Right lobe of liver (tissue), 6 donors: Measurements from ENCODE around the gene ELFN1. TPM values are rescaled to one million over a fixed set of nuclear protein-coding genes. Genes with fewer than 3 reads are reported as not detected.

ENCODE experiments used
- ATAC-seq, 4 donors: fragments of 200-7000 bp; cut with Tn5 transposase; one replicate each; pipeline ENCODE4 v1.9.1; 2020; ENCODE audit warnings: mild to moderate bottlenecking in 4 of 4, moderate library complexity in 4 of 4
- DNase-seq, 3 donors: peaks; one replicate each; pipeline ENCODE4 v3.0.0-alpha.2; 2020
- H3K27ac ChIP-seq, 3 donors: fragments of 200-600 bp; one replicate each; pipeline ENCODE4 v1.8.0; 2022
- H3K27me3 ChIP-seq, 2 donors: fragments of 200-600 bp; one replicate each; pipeline ENCODE4 v1.8.0; 2022
- H3K36me3 ChIP-seq, 4 donors: fragments of 200-600 bp; sonication (generic) in 1 of 4; one replicate each; pipeline versions ENCODE4 v1.5.1 to v1.8.0; 2017 to 2022; ENCODE audit warnings: control low read depth in 1 of 4
- H3K4me1 ChIP-seq, 4 donors: fragments of 200-600 bp; sonication (generic) in 1 of 4; one replicate each; pipeline versions ENCODE4 v1.5.1 to v1.8.0; 2017 to 2022; ENCODE audit warnings: control low read depth in 1 of 4
- H3K4me3 ChIP-seq, 3 donors: fragments of 200-600 bp; one replicate each; pipeline ENCODE4 v1.8.0; 2022
- H3K9me3 ChIP-seq, 4 donors: fragments of 200-600 bp; sonication (generic) in 1 of 4; one replicate each; pipeline versions ENCODE4 v1.5.1 to v1.8.0; 2017 to 2022; ENCODE audit warnings: control low read depth in 1 of 4
- POLR2A ChIP-seq: fragments of 450-650 bp; IDR thresholded peaks from one replicate; pipeline ENCODE4 v1.6.1; 2017; ENCODE audit warnings: antibody characterized with exemption, mild to moderate bottlenecking
- WGBS: methylation state at CpG from one replicate; pipeline ENCODE4 v1.1.6; 2018; ENCODE audit warnings: low coverage, low lambda C conversion rate; ENCODE audit not compliant: insufficient coverage; ENCODE audit errors: missing lambda C conversion rate; 5-methylcytosine and 5-hydroxymethylcytosine counted together
- intact Hi-C, 2 donors: fragments of 100-400 bp; cut with DNase I; formaldehyde crosslinking; loops; one replicate each; pipeline versions ENCODE4 v1.11.2 to v1.14.1; 2022
- total RNA-seq, 6 experiments: library from RNA; depleted of rRNA in 2 of 6; stranded (reverse); fragments of >200 nt in 2 of 6; fragmentation: NEBNext Ultra II Directional in 3 of 6; extraction: Animal tissue kit (Norgen Biotek cat#: 25700) in 3 of 6; gene quantifications; one replicate each; pipeline versions ENCODE4 v1.1.0 to v1.2.4, GENCODE V29; 2016 to 2023
- TF ChIP-seq, protein P1 (sequence below), 4 donors: fragments of 200-600 bp in 3 of 4; fragments of 450-650 bp in 1 of 4; IDR thresholded peaks; one replicate each; pipeline versions ENCODE4 v1.5.1 to v1.8.0; 2016 to 2022; ENCODE audit warnings: antibody characterized with exemption in 4 of 4, mild to moderate bottlenecking in 2 of 4
- donor health status: DM: no; HTN: yes; CAD: no.
- donor health status: DM: no; HTN: no; CAD: no.
- donor health status: DM: no; HTN: no; CAD: no.
- donor health status: DM: no; HTN: yes; CAD: no.
- donor health status: DM: no; HTN: yes; CAD: no.

Gene ELFN1
- total RNA-seq, 6 experiments from 2014 or later: 5.4 to 13.0 (median 7.5) TPM

DNA sequence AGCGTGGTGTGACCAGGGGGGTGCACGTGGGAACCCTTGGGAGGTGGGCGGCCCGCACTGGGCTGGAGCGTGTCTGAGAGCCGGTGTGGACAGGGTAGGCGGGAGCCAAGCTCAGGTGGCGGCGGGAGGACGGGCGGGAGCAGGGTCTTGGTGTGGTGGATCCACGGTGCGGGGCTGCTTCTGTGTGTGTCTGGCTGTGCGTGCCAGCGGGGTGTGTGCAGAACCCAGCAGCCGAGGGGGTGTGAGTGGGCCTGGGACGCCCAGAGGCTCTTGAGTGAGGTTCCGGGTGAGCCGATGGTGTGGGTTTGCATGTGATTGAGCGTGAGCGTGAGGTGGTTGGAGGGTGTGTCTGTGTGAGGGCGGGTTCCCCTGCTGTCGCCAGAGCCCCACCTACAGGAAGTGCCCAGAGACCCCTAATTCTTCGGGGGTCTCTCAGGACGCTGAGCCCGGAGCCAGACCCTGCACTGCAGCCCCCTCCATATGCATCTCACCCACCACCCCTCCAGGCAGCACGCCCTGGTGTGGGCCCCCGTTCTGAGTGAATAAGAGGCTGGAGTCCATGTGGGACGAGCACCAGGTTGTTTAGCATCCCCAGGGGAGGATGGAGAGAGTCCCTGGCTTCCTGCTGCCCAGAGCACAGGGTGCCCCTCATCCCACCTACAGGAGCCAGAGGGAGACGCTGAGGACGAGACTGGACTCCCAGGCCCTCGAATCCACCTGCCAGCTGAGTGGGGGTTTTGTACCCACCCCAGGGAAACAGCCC, 78.2 kb downstream of the ELFN1 start:
- no peak for DNase-seq
- no peaks in the 10 kb centered on the region for H3K4me1 ChIP-seq
- no peak overlapping the region for H3K4me3 ChIP-seq
- no peak overlapping the region for H3K27ac ChIP-seq
- intact Hi-C loops: no loop called here
- no peaks in the 10 kb centered on the region for H3K27me3 ChIP-seq
- H3K9me3 ChIP-seq: no peaks in the 10 kb centered on the region
- TF ChIP-seq, protein P1, sequence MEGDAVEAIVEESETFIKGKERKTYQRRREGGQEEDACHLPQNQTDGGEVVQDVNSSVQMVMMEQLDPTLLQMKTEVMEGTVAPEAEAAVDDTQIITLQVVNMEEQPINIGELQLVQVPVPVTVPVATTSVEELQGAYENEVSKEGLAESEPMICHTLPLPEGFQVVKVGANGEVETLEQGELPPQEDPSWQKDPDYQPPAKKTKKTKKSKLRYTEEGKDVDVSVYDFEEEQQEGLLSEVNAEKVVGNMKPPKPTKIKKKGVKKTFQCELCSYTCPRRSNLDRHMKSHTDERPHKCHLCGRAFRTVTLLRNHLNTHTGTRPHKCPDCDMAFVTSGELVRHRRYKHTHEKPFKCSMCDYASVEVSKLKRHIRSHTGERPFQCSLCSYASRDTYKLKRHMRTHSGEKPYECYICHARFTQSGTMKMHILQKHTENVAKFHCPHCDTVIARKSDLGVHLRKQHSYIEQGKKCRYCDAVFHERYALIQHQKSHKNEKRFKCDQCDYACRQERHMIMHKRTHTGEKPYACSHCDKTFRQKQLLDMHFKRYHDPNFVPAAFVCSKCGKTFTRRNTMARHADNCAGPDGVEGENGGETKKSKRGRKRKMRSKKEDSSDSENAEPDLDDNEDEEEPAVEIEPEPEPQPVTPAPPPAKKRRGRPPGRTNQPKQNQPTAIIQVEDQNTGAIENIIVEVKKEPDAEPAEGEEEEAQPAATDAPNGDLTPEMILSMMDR (IDR thresholded peaks at IDR 0.05): no peak
- no peak for TF ChIP-seq POLR2A
- ATAC-seq: peak in 1 of 4 donors; percentile 6
- H3K36me3 ChIP-seq: no peaks in the 10 kb centered on the region
- 44% methylated on average over 13 of the region's 32 CpGs for WGBS

DNA sequence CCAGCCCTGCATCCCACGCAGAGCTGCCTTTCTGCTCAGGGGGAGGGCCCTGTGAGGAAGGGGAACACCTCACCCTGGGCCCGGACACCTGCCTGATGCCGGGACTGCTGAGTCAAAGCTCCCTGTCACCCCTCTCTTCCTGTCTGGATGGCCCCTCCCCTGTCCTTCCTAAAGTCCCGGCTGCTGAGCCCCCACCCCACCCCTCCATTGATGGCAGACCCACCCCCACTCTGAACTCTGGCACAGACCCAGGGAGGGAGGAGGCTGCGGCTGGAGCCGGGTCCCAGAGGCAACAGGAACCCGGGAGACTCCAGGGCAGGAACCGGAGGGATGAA, 78.7 kb downstream of the ELFN1 start:
- intact Hi-C loops: no loop called here
- Histone ChIP-seq H3K9me3 (no peaks in the 10 kb centered on the region), H3K27me3 (no peaks in the 10 kb centered on the region), H3K4me3 (no peak overlapping the region), H3K36me3 (no peaks in the 10 kb centered on the region), H3K4me1 (no peaks in the 10 kb centered on the region), H3K27ac (no peak overlapping the region)
- ATAC-seq (peak in 1 of 4 donors; percentile 14), DNase-seq (no peak)
- WGBS: 0% methylated on average over 3 of the region's 8 CpGs
- TF ChIP-seq, protein P1 (IDR thresholded peaks at IDR 0.05): no peak
- no peak for TF ChIP-seq POLR2A

DNA sequence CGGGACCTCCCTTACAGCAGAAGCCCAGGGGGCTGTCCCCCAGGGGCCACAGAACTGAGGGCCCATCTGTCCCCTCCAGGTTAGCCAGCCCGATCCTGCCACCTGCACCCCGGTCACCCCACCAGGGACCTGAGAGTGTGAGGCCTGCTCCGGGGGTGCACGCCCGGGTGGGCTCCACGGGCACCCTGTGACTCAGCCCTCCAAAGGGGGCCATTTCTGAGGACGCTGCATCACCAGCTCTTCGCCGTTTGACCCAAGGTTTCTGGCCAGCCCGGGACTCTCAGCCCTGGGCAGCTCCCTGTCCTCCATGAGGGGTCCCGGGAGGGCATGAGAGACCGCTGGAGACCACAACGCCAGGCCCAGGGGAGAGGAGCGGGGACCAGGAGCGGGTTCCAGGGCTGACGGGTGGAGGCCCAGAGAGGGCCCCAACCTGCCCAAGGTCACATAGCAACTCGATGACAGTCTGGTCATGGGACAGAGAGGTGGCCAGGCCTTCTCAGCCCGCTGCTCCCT, 79.3 kb downstream of the ELFN1 start:
- no peak overlapping the region for H3K4me3 ChIP-seq
- no peak overlapping the region for H3K27ac ChIP-seq
- H3K9me3 ChIP-seq: no peaks in the 10 kb centered on the region
- H3K36me3 ChIP-seq: no peaks in the 10 kb centered on the region
- WGBS: no CpG with 5 or more reads among the region's 19 CpGs
- TF ChIP-seq, protein P1 (IDR thresholded peaks at IDR 0.05): no peak
- no peak for TF ChIP-seq POLR2A
- DNase-seq: no peak
- intact Hi-C loops: no loop called here
- peak in 1 of 4 donors; percentile 16 for ATAC-seq
- H3K4me1 ChIP-seq: no peaks in the 10 kb centered on the region
- no peaks in the 10 kb centered on the region for H3K27me3 ChIP-seq

DNA sequence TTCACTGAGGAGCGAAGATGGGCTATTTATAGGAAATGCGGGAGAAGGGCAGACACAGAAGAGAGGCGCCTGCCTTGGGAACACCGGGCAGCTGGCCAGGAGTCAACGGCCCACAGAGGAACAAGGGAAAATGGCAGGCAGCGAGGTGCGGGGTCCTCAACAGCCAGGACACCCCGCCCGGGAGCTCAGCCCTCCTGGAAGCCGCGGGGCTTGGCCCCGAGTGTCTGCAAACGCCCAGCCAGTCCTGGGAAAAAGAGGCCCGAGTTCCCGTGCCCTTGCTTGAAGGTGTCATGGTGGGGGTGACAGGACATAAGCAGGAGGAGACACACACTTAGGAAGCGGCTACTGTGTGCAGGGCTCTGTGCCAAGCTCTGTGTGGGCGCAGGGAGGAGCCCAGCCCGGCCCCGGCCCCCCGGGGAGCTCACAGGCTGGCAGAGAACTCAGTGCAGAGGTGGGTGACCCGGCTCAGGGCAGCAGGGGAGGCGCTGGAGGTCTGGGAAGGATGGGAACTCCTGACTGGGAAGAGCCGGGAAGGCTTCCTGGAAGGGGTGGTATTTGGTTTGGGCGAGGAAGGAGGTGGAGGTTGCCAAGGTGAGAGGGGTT, 79.9 kb downstream of the ELFN1 start:
- Histone ChIP-seq H3K4me3 (no peak overlapping the region), H3K27me3 (no peaks in the 10 kb centered on the region), H3K27ac (no peak overlapping the region), H3K9me3 (no peaks in the 10 kb centered on the region), H3K36me3 (no peaks in the 10 kb centered on the region), H3K4me1 (no peaks in the 10 kb centered on the region)
- 42% methylated on average over 6 of the region's 24 CpGs for WGBS
- ATAC-seq (peak in 1 of 4 donors; percentile 30), DNase-seq (peak in 1 of 3 donors; percentile 37)
- intact Hi-C loops: no loop called here
- no peak for TF ChIP-seq POLR2A
- TF ChIP-seq, protein P1 (IDR thresholded peaks at IDR 0.05): no peak
